ENCODE data around the gene PRKCE. TPM values are rescaled to one million over a fixed set of nuclear protein-coding genes. Genes with fewer than 3 reads are reported as not detected.
A peak's percentile ranks its signal among the peaks of the same experiment; 100 is the strongest.

Gene PRKCE
- total RNA-seq, 1 donor from 2014 or later, result 12.0 TPM

- Mint-ChIP-seq H3K27me3 (ENCODE audit: low read depth) (no peaks in the 10 kb centered on the region), H3K9me3 (ENCODE audit: low read depth) (peaks cover 7% of the 10 kb centered on the region), H3K36me3 (ENCODE audit: low read depth) (peaks cover 2% of the 10 kb centered on the region), H3K4me3 (ENCODE audit: unreplicated experiment) (no peak overlapping the region), H3K27ac (ENCODE audit: unreplicated experiment) (peak overlapping the region; percentile 60), H3K4me1 (ENCODE audit: low read depth) (peaks cover 27% of the 10 kb centered on the region)
- no peak for DNase-seq (ENCODE audit: low spot score)
- TF ChIP-seq CTCF (IDR thresholded peaks at IDR 0.05), result peak; percentile 18
Measured at GRCh38 chr2:46229134-46230063, 577.9 kb downstream of the PRKCE start.

GRCh38 chr2:46230115-46230571 is 578.7 kb downstream of the PRKCE start:
- no peak overlapping the region for H3K27ac Mint-ChIP-seq (ENCODE audit: unreplicated experiment)
- H3K4me1 Mint-ChIP-seq (ENCODE audit: low read depth), result peaks cover 19% of the 10 kb centered on the region
- no peak for DNase-seq (ENCODE audit: low spot score)
- H3K36me3 Mint-ChIP-seq (ENCODE audit: low read depth), result peaks cover under 1% of the 10 kb centered on the region
- no peak overlapping the region for H3K4me3 Mint-ChIP-seq (ENCODE audit: unreplicated experiment)
- H3K9me3 Mint-ChIP-seq (ENCODE audit: low read depth), result peaks cover 2% of the 10 kb centered on the region
- no peaks in the 10 kb centered on the region for H3K27me3 Mint-ChIP-seq (ENCODE audit: low read depth)
- peak; percentile 29 for TF ChIP-seq CTCF (IDR thresholded peaks at IDR 0.05)

DNA sequence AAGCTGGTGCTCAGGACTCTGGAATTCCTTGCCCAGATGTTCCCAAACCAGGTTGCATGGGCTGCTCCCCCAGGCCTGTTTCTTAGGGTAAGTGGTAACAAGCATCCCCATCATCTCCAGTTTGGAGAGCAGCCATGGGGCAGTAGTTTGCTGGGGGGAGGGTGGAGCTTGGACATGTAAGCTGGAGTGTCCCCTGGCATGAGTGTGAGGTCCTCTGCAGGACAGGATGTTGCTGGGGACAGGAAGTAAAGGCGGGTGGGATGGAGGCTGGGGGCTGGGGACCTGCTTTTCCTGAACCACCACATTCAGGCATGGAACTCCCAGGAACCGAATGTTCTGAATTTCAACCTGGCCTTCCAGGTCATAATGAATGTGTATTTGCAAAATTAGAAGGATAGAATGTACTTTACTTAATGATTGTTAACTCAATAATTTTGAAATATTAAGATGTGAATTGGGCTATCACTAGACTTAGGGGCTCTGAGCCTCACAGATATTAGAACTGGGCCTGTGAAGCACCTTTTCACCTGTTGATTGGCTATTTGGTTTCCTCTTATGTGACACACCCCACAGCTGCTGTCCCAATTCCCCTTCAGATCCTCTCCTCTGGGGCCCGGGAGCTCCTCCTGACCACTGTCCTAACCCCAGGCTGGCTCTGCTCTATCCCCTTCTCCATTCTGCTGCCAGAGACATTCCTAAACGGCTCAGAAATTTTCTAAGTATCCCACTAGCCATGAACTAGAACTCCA is 579.4 kb downstream of the PRKCE start:
- no peak for DNase-seq (ENCODE audit: low spot score)
- TF ChIP-seq CTCF (IDR thresholded peaks at IDR 0.05), result no peak
- H3K36me3 Mint-ChIP-seq (ENCODE audit: low read depth), result no peaks in the 10 kb centered on the region
- H3K27ac Mint-ChIP-seq (ENCODE audit: unreplicated experiment), result no peak overlapping the region
- no peak overlapping the region for H3K4me3 Mint-ChIP-seq (ENCODE audit: unreplicated experiment)
- H3K27me3 Mint-ChIP-seq (ENCODE audit: low read depth), result no peaks in the 10 kb centered on the region
- H3K4me1 Mint-ChIP-seq (ENCODE audit: low read depth), result peaks cover 14% of the 10 kb centered on the region
- no peaks in the 10 kb centered on the region for H3K9me3 Mint-ChIP-seq (ENCODE audit: low read depth)

GRCh38 chr2:46231721-46232120 is 580.2 kb downstream of the PRKCE start:
- Mint-ChIP-seq H3K9me3 (ENCODE audit: low read depth) (no peaks in the 10 kb centered on the region), H3K4me3 (ENCODE audit: unreplicated experiment) (no peak overlapping the region), H3K27me3 (ENCODE audit: low read depth) (no peaks in the 10 kb centered on the region), H3K4me1 (ENCODE audit: low read depth) (peaks cover 6% of the 10 kb centered on the region), H3K27ac (ENCODE audit: unreplicated experiment) (no peak overlapping the region), H3K36me3 (ENCODE audit: low read depth) (no peaks in the 10 kb centered on the region)
- TF ChIP-seq CTCF (IDR thresholded peaks at IDR 0.05), result no peak
- DNase-seq (ENCODE audit: low spot score), result no peak

- no peak for TF ChIP-seq CTCF (IDR thresholded peaks at IDR 0.05)
- Mint-ChIP-seq H3K27ac (ENCODE audit: unreplicated experiment) (no peak overlapping the region), H3K27me3 (ENCODE audit: low read depth) (no peaks in the 10 kb centered on the region), H3K4me3 (ENCODE audit: unreplicated experiment) (no peak overlapping the region), H3K36me3 (ENCODE audit: low read depth) (no peaks in the 10 kb centered on the region), H3K9me3 (ENCODE audit: low read depth) (no peaks in the 10 kb centered on the region), H3K4me1 (ENCODE audit: low read depth) (peaks cover 6% of the 10 kb centered on the region)
- no peak for DNase-seq (ENCODE audit: low spot score)
Measured at GRCh38 chr2:46232860-46233259, 581.4 kb downstream of the PRKCE start.
